ENCODE measurements around the gene GLRX3.
"Not testable (repeated sequence)": the region's sequence is repeated elsewhere in the genome, so short reads cannot be mapped to it uniquely, and the experiment has no call there.

Gene GLRX3

GRCh38 chr10:130136226-130137089, at the start of gene GLRX3:
Gene GLRX3 (plus strand): TSS chr10:130136391. CDS start chr10:130136421, 30 bp downstream.
- DNase-seq: peak; percentile 52

DNA sequence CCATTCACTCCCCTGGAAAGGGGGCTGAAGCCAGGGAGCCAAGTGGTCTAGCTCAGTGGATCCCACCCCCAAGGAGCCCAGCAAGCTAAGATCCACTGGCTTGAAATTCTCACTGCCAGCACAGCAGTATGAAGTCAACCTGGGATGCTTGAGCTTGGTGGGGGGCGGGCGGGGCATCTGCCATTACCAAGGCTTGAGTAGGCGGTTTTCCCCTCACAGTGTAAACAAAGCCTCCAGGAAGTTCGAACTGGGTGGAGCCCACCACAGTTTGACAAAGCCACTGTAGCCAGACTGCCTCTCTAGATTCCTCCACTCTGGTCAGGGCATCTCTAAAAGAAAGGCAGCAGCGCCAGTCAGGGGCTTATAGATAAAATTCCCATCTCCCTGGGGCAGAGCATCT, 45.6 kb upstream of the GLRX3 start:
- DNase-seq: not testable (repeated sequence)

GRCh38 chr10:130099344-130099743, 36.8 kb upstream of the GLRX3 start:
- no peak for DNase-seq

GRCh38 chr10:130105724-130106123, 30.5 kb upstream of the GLRX3 start:
- no peak for DNase-seq

DNA sequence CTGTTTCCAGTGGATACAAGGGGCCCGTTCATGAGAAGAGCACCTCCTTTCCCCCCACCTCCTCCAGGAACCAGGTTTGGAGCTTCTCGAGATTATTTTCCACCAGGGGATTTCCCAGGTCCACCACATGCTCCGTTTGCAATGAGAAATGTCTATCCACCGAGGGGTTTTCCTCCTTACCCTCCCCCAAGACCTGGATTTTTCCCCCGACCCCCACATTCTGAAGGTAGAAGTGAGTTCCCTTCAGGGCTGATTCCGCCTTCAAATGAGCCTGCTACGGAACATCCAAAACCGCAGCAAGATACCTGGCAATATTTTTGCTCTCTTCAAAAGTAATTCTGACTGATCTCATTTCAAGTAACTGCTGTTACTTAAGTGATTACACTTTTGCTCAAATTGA, 28.0 kb upstream of the GLRX3 start:
- DNase-seq: not testable (repeated sequence)

DNA sequence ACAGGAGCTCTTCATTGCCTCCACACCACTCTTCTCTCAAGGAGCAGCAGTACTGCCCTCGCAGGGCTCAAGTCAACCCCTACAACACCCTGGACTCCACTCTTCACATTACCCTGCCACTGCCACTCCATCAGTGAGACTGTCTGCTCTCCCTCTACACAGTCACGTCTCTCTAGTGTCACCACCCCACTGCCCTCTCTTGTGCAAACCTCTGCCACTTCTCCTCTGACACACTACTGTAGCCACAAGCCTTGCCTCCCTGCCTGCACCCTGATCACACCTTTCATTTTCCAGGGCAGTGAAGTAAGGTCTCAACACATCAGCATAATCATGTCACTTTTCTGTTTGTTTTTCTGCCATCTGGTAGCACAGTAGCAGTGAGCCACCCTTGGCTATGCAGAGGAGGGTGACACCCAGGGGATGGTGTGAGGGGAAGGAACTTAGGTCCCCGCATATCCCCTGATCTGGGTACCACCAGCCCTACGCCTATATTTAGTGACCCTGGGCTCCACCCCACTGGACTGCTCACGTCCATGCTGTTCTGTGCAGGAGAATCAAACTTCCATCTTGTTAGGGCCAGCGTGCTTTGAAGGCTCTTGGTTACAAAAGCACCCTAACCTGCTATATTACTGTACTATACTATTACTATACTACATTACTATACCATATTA, 27.1 kb upstream of the GLRX3 start:
- no peak for DNase-seq

DNA sequence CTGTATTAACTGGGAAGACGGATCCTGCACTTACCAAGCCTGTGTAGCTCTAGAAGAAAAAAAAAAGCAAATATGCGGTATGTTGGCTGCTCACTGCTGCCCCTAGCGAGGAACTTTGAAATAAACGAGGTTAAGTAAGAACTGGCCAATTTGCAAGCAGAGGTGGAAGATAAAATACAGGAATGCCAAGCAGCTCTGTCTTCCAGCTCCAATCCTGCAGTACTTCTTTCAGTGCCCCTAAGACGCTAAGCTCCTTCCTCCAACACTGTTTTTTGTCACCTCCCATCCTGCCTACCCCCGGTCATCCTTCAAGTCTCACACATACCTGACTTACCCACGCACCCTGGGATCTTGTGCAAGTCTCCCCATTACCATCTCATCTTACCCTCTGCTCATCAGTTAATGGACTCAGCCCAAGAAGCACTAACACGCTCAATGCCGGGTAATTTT, 26.4 kb upstream of the GLRX3 start:
- DNase-seq: no peak

- DNase-seq: peak; percentile 80
Measured at GRCh38 chr10:130110246-130111112, 25.7 kb upstream of the GLRX3 start, which contains the start of gene C10orf143. Gene C10orf143 (minus strand): TSS chr10:130110830. CDS start chr10:130110772, 58 bp downstream.

- peak; percentile 80 for DNase-seq
Measured at GRCh38 chr10:130111113-130111851, 24.9 kb upstream of the GLRX3 start.

- DNase-seq: no peak
Measured at GRCh38 chr10:130111852-130112180, 24.4 kb upstream of the GLRX3 start.

DNA sequence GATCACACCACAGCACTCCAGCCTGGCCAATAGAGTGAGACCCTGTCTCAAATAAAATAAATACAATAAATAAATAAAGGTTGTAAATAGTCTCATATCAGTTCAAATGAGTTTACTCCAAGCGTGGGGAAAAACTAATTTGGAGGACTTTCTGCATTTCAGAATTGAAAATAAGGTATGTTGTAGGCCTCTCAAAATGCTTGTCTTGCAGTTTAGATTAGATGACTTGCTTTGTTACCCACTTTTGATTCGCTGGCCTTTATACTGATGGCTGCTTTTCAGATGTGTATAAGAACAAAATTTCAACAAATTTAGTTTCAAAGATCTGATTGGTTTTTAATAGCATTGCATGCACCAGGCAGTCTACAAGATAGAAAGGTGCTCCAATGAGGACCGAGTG, 23.4 kb upstream of the GLRX3 start:
- no peak for DNase-seq

DNA sequence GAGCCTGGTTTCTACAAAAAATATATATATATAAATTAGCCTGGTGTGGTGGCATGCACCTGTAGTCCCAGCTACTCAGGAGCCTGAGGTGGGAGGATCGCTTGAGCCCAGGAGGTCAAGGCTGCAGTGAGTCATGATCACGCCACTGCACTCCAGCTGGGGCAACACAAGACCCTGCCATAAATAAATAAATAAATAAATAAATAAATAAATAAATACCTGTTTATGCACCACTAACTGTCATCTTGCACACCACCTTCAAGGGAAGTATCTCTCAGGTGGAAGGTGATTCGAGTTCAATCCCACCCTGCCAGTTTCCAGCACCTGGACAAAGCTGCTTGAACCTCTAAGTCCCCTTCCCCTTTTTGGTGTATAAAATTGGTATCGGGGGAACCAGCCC, 19.2 kb upstream of the GLRX3 start:
- DNase-seq: not testable (repeated sequence)

GRCh38 chr10:130117535-130117934, 18.7 kb upstream of the GLRX3 start:
- DNase-seq: not testable (repeated sequence)

- DNase-seq: no peak
Measured at GRCh38 chr10:130121486-130122079, 14.6 kb upstream of the GLRX3 start.

DNA sequence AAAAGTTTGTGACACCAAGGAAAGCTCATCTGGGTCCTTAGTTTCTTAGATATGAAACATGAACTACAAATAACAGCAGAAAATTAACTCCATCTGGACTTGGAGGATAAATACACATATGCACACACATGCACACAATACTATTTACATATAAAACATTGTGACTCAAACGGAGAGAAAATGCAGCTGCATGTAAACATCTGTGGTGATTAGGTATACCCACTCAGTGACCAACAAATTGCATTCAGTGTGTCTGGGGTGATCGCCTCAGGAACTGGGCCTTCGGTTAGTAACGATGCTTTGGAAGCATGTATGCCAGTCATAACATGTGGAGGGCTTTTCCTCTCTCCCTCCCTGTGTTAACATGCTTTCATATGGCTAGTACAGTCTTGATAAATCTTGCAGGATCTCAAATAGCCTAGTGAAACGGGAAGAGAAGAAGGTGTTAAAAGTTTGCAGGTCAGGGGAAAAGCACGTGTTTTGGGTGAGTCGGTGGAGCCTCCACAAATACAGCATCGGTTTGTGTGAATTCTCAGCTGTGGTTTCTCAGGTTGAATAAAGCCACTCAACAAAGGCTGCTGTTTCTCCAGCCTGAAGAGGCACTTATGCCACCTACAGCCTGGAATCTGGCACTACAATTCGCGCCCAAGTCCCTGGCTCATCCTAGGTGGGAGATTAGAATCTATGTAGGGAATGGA, 8.7 kb upstream of the GLRX3 start:
- DNase-seq: peak; percentile 23

GRCh38 chr10:130128062-130128781, 8.0 kb upstream of the GLRX3 start:
- no peak for DNase-seq

DNA sequence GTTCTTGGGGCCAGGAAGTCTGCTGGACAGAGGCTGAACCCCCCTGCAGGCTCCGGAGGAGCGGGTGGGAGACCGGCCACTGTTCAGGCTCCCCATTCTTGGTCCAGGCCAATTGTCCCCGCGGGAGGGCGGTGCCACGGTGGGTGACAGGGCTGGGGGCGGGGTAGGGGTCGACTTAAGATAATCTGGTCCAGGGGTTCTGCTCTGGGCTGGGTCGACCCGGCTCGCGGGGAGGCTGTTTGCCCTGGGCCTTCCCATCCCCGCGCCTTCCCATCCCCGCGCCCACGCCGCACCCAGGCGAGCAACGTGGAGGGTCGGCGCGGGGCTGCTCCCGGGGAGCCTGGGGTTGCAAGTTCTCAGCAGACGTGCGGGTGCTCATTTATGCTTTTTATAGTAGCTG, 7.3 kb upstream of the GLRX3 start:
- DNase-seq: no peak

DNA sequence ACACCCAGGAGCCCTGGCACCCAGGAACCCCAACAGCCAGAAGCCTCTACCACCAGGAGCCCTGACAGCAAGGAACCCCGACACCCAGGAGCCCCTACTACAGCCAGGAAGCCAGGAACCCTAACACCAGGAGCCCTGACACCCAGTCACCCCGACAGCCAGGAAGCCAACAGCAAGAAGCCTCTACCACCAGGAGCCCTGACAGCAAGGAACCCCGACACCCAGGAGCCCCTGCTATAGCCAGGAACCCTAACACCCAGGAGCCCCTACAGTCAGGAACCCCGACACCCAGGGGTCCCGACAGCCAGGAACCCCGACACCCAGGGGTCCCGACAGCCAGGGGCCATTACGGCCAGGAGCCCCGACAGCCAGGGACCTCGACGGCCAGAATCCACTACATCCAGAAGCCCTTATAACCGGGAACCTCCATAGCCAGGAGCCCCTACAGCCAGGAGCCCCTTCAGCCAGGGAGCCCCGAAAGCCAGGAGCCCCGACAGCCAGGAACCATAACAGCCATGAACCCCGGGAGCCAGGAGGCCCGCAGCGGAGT, 440 bp upstream of the GLRX3 start:
- no peak for DNase-seq

- no peak for DNase-seq
Measured at GRCh38 chr10:130137090-130137448, 878 bp downstream of the GLRX3 start.
